EL (cell line): ENCODE data around the gene ZNF516.

Experiments
- DNase-seq: peaks from one replicate; pipeline ENCODE4 v3.0.0-alpha.2; 2016

The ZNF516 gene

GRCh38 chr18:76335859-76336640 lies 159.0 kb downstream of the ZNF516 start:
- DNase-seq, result no peak

DNA sequence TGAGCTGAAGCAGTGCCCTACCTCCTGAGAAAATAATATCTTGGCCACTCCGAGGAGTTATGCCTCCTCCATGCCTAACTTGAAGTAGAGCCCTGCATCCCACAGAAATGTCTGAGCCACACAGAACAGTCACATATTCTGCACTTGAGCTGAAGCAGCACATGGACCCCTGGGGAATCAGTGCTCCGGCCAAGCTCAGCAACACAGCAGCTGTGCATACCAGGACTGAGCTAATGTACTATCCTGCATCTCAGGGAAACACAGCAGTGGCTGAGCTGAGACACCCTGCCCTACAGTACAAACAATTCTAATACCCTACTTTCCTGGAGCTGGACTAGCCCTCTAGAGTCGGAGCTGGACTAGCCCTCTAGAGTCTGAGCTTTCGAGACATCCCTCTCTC lies 166.9 kb downstream of the ZNF516 start:
- no peak for DNase-seq

- no peak for DNase-seq
Measured at GRCh38 chr18:76323891-76324290, 171.2 kb downstream of the ZNF516 start.

GRCh38 chr18:76322686-76323085 lies 172.4 kb downstream of the ZNF516 start:
- DNase-seq, result no peak

DNA sequence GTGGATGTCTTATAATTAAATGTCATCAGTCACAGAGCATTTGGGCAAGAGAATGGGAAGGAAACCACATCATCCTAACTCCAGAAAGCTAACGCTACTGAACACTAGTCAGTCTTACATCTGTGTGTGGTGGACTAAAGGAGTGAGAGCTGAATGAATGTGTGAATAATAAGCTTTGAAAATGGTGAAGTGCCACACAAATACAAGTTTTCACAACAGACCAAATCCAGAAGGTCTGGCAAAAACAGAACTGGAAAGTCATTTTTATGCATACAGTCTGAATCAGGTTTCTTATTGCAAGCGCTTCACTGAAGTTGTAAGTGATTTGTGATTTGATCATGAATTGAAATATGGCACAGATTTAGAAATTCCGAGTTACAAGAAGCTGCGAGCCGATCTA lies 175.7 kb downstream of the ZNF516 start:
- DNase-seq, result no peak

GRCh38 chr18:76318607-76319006 lies 176.4 kb downstream of the ZNF516 start:
- no peak for DNase-seq

DNA sequence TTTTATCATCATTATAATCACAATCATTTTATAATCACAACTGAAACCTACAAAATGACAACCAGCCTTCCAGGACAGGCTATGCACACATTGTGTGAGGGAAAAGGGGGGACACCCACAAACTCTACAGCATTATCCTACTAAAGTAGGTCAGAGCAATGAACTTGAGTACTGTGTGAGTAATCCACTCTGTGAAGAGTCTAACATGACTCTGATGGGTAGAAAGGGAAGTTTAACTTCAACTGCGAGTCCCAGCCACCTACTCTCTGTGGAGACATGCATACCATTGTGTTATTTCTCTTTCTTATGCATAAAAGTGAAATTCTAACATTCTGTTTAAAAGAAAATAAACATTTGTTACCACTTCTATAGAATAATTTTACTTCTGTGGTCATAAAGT lies 177.9 kb downstream of the ZNF516 start:
- no peak for DNase-seq

DNA sequence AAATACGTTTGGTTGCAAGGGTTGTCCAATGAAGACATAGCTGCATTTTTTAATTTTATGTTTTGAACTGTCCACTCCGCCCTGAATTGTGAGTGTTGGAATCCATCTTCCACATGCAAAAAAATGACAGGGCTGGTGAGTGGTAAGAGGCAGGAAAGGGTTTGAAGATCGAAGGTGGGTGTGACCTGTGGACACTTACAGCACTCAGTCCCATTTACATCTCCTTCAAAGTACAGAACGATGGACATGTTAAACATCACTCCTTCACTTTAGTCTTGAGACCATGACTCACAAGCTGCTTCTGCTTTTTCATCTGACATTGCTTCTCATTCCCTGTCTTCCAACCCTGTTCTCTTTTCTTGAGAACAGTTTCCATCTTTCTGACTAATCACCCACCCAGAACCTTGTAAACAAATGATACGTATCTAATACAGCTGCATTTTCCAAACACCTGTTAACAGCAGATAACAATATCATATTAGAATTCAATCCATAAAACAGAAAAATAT lies 179.3 kb downstream of the ZNF516 start:
- no peak for DNase-seq

DNA sequence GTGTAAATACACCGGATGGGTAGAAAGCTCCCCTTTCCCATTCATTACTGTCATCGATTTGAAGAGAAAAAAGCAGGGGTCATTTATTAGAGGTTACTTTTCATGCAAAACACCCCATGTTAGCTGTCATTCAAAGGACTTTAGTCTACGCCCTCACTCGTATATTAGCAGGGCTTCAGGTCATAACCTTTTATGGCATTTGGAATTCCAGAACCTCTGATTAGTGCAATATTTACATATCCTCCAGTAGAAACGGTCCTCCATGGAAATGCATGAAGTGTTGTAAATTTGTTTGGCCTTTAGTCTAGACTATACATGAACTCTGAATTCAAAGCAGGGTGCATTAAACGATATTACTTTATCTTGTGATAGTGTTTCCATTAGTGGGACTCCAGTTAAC lies 180.5 kb downstream of the ZNF516 start:
- no peak for DNase-seq

GRCh38 chr18:76314015-76314414 lies 181.0 kb downstream of the ZNF516 start:
- no peak for DNase-seq
